Measurements from ENCODE around the gene CD164L2.

CD164L2 gene

GRCh38 chr1:27358928-27359313 lies 24.2 kb downstream of the CD164L2 start:
- H3K4me1 ChIP-seq (ENCODE audit: low read length) = peaks cover 21% of the 10 kb centered on the region
- H3K79me2 ChIP-seq (ENCODE audit: low read length) = no peaks in the 10 kb centered on the region
- H2AFZ ChIP-seq (ENCODE audit: low read depth, low read length) = no peak overlapping the region
- peaks cover 6% of the 10 kb centered on the region; the same call in 1 of the 2 replicates for H3K27me3 ChIP-seq (ENCODE audit: low read depth, low read length)
- no peak overlapping the region for H3K27ac ChIP-seq (ENCODE audit: low read length)
- TF ChIP-seq, protein P1, sequence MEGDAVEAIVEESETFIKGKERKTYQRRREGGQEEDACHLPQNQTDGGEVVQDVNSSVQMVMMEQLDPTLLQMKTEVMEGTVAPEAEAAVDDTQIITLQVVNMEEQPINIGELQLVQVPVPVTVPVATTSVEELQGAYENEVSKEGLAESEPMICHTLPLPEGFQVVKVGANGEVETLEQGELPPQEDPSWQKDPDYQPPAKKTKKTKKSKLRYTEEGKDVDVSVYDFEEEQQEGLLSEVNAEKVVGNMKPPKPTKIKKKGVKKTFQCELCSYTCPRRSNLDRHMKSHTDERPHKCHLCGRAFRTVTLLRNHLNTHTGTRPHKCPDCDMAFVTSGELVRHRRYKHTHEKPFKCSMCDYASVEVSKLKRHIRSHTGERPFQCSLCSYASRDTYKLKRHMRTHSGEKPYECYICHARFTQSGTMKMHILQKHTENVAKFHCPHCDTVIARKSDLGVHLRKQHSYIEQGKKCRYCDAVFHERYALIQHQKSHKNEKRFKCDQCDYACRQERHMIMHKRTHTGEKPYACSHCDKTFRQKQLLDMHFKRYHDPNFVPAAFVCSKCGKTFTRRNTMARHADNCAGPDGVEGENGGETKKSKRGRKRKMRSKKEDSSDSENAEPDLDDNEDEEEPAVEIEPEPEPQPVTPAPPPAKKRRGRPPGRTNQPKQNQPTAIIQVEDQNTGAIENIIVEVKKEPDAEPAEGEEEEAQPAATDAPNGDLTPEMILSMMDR (IDR thresholded peaks at IDR 0.05; ENCODE audit: low read depth, low read length) = no peak
- no peak for TF ChIP-seq EZH2phosphoT487 (IDR thresholded peaks at IDR 0.05; ENCODE audit: low read depth)
- no peaks in the 10 kb centered on the region for H3K9me3 ChIP-seq (ENCODE audit: insufficient read depth, low read length)
- no peak overlapping the region for H3K4me2 ChIP-seq (ENCODE audit: low read length)
- no peak overlapping the region for H3K4me3 ChIP-seq (ENCODE audit: low read length)
- no peaks in the 10 kb centered on the region for H4K20me1 ChIP-seq (ENCODE audit: insufficient read depth, low read length)
- no peaks in the 10 kb centered on the region for H3K36me3 ChIP-seq (replicated peaks; ENCODE audit: low read depth, low read length)
- no peak overlapping the region for H3K9ac ChIP-seq (ENCODE audit: low read length)

DNA sequence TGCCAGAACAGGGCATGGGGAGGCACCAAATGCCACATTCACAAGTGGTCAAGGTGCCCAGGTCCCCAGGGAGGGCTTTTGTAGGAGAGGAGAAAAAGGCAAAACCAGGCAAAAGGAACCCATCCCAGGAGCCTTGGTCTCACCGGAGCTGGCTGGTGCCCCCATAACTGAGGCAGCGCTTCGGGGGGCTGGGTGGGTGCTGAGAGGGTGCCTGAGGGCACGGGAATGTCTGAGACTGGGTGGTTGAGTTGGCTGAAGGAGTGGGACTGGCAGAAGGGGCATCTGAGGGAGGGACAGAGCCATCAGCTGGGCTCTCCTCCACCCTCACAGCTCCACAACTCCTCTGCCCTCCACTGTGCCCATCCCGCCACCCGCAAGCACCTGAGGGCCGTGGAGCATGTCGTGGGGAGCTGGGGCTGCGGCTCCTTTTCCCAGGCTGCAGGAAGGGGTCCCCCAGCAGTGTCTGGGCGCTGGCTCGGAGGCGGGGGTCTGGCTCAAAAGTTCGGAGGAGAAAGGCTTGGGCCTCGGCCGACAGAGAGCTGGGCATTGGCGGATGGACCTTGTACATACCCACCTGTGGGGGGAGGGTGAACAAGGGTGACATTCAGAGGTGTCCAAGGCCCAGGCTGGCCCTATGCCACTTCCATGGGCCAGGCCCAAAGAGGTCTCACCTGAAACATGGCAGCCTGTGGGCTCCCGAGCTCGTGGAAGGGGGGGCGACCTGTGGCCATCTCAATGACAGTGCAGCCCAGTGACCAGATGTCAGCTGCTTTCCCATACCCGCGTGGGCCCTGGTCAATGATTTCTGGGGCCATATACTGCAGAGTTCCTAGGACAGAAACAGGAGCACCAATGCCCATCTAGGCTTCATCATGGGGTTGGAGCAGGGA lies 24.9 kb downstream of the CD164L2 start:
- Histone ChIP-seq H3K27ac (ENCODE audit: low read length) (no peak overlapping the region), H3K4me2 (ENCODE audit: low read length) (peak overlapping the region; percentile 100)
- TF ChIP-seq, protein P1 (IDR thresholded peaks at IDR 0.05; ENCODE audit: low read depth, low read length) = no peak
- TF ChIP-seq EZH2phosphoT487 (IDR thresholded peaks at IDR 0.05; ENCODE audit: low read depth) = no peak

GRCh38 chr1:27357281-27358037 lies 25.7 kb downstream of the CD164L2 start:
- Histone ChIP-seq H4K20me1 (ENCODE audit: insufficient read depth, low read length) (no peaks in the 10 kb centered on the region), H2AFZ (ENCODE audit: low read depth, low read length) (peak overlapping the region; percentile 90), H3K9ac (ENCODE audit: low read length) (peak overlapping the region; percentile 77), H3K9me3 (ENCODE audit: insufficient read depth, low read length) (no peaks in the 10 kb centered on the region), H3K4me1 (ENCODE audit: low read length) (peaks cover 21% of the 10 kb centered on the region), H3K27me3 (ENCODE audit: low read depth, low read length) (peaks cover 6% of the 10 kb centered on the region; the same call in 1 of the 2 replicates), H3K4me2 (ENCODE audit: low read length) (peak overlapping the region; percentile 100), H3K27ac (ENCODE audit: low read length) (0 out of 2 replicates have a peak overlapping the region, but pooled peaks have one; percentile 15), H3K4me3 (ENCODE audit: low read length) (peak overlapping the region; percentile 97), H3K36me3 (replicated peaks; ENCODE audit: low read depth, low read length) (no peaks in the 10 kb centered on the region), H3K79me2 (ENCODE audit: low read length) (no peaks in the 10 kb centered on the region)
- TF ChIP-seq EZH2phosphoT487 (IDR thresholded peaks at IDR 0.05; ENCODE audit: low read depth) = no peak
- TF ChIP-seq, protein P1 (IDR thresholded peaks at IDR 0.05; ENCODE audit: low read depth, low read length) = peak; percentile 70

More for the DNA sequence above, 24.9 kb downstream of the CD164L2 start:
- Histone ChIP-seq H4K20me1 (ENCODE audit: insufficient read depth, low read length) (no peaks in the 10 kb centered on the region), H2AFZ (ENCODE audit: low read depth, low read length) (no peak overlapping the region), H3K79me2 (ENCODE audit: low read length) (no peaks in the 10 kb centered on the region), H3K27me3 (ENCODE audit: low read depth, low read length) (peaks cover 6% of the 10 kb centered on the region; the same call in 1 of the 2 replicates), H3K9me3 (ENCODE audit: insufficient read depth, low read length) (no peaks in the 10 kb centered on the region), H3K36me3 (replicated peaks; ENCODE audit: low read depth, low read length) (no peaks in the 10 kb centered on the region), H3K4me3 (ENCODE audit: low read length) (peak overlapping the region; percentile 97; the same call in 1 of the 2 replicates), H3K9ac (ENCODE audit: low read length) (no peak overlapping the region), H3K4me1 (ENCODE audit: low read length) (peaks cover 21% of the 10 kb centered on the region)
